Sigmoid colon (tissue), 4 donors: ENCODE data around the gene SNX19.

Experiments used
- EP300 ChIP-seq, 4 donors: sonication (generic); formaldehyde crosslinking; IDR thresholded peaks; one replicate each; pipeline ENCODE4 v1.6.1; 2017; ENCODE audit warnings: antibody characterized with exemption in 4 of 4
- POLR2A ChIP-seq, 2 donors: fragments of 450-650 bp; IDR thresholded peaks; one replicate each; pipeline ENCODE4 v1.6.1; 2016; ENCODE audit warnings: antibody characterized with exemption in 2 of 2, mild to moderate bottlenecking in 2 of 2, moderate library complexity in 2 of 2
- TF ChIP-seq, protein P1 (sequence below), 4 experiments: fragments of 450-650 bp in 3 of 4; fragments of 200-600 bp in 1 of 4; IDR thresholded peaks; one replicate each; pipeline ENCODE4 v1.5.1; 2016 to 2019; ENCODE audit warnings: antibody characterized with exemption in 4 of 4, mild to moderate bottlenecking in 3 of 4, moderate library complexity in 2 of 4

DNA sequence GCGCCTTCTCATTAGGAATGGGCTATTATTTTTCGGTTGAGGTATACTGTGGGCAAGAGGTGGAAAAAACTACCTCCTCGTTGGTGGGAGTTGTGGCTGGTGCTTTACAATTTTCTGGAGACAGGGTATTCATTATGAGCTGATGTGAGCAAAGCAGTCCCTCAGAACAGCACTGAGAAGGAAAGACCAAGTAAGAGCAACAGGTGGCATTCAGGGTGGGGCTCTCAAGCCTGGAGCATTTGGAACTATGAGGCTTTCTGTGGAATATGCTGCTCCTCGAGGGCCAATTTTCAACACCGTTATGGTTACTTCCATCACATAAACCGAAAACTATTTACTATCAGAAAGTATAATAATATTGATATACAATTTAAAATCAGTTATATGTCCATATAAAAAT lies 3.7 kb downstream of the SNX19 start:
- TF ChIP-seq, protein P1, sequence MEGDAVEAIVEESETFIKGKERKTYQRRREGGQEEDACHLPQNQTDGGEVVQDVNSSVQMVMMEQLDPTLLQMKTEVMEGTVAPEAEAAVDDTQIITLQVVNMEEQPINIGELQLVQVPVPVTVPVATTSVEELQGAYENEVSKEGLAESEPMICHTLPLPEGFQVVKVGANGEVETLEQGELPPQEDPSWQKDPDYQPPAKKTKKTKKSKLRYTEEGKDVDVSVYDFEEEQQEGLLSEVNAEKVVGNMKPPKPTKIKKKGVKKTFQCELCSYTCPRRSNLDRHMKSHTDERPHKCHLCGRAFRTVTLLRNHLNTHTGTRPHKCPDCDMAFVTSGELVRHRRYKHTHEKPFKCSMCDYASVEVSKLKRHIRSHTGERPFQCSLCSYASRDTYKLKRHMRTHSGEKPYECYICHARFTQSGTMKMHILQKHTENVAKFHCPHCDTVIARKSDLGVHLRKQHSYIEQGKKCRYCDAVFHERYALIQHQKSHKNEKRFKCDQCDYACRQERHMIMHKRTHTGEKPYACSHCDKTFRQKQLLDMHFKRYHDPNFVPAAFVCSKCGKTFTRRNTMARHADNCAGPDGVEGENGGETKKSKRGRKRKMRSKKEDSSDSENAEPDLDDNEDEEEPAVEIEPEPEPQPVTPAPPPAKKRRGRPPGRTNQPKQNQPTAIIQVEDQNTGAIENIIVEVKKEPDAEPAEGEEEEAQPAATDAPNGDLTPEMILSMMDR (IDR thresholded peaks at IDR 0.05): no peak
- TF ChIP-seq POLR2A (IDR thresholded peaks at IDR 0.05) (no peak), EP300 (IDR thresholded peaks at IDR 0.05) (no peak)
